K562 (cell line): ENCODE results near the gene RNF187. TPM values are rescaled to one million over a fixed set of nuclear protein-coding genes. Genes with fewer than 3 reads are reported as not detected.
A peak's percentile ranks its signal among the peaks of the same experiment; 100 is the strongest.

ENCODE experiments used
- BRD9 ChIP-seq: fragments of 450-650 bp; IDR thresholded peaks from 2 replicates; pipeline ENCODE4 v1.6.1; 2018; ENCODE audit warnings: low read depth; ENCODE audit not compliant: partially characterized antibody
- CHCHD3 ChIP-seq: fragments of 250-450 bp; sonication (Bioruptor Pico); IDR thresholded peaks from 2 replicates; pipeline ENCODE4 v2.1.2; 2022; ENCODE audit warnings: mild to moderate bottlenecking
- CREM ChIP-seq: IDR thresholded peaks from 2 replicates; pipeline ENCODE4 v1.6.1; 2014; ENCODE audit warnings: antibody characterized with exemption, low read depth
- FOS ChIP-seq: IDR thresholded peaks from 3 replicates; pipeline ENCODE4 v1.6.1; 2011; ENCODE audit not compliant: insufficient read length; ENCODE audit errors: extremely low read depth
- GATAD2B ChIP-seq: fragments of 450-650 bp; IDR thresholded peaks from 2 replicates; pipeline ENCODE4 v1.6.1; 2017; ENCODE audit warnings: mild to moderate bottlenecking, borderline replicate concordance
- MAZ ChIP-seq, 2 experiments: fragments of 450-650 bp in 1 of 2; sonication (generic) in 1 of 2; formaldehyde crosslinking; IDR thresholded peaks in 1 of 2; conservative IDR thresholded peaks in 1 of 2; 2 replicates each; pipeline versions ENCODE4 v1.4.0 to v1.5.0; 2020; ENCODE audit warnings: mild to moderate bottlenecking in 1 of 2, missing genetic modification reagents in 1 of 2
- RBM39 ChIP-seq: fragments of 200-400 bp; formaldehyde crosslinking; optimal IDR thresholded peaks from 2 replicates; pipeline ENCODE3; 2018; ENCODE audit warnings: low read depth, low read length
- TEAD4 ChIP-seq, 2 experiments: sonication (generic) in 1 of 2; formaldehyde crosslinking in 1 of 2; IDR thresholded peaks; 2 replicates each; pipeline versions ENCODE4 v1.6.1 to v1.8.0; 2012 to 2022; ENCODE audit warnings: borderline replicate concordance in 1 of 2, inconsistent platforms in 1 of 2, low read length in 1 of 2, mild to moderate bottlenecking in 1 of 2, missing genetic modification reagents in 1 of 2
- ZFP30 ChIP-seq: fragments of 250-450 bp; sonication (Bioruptor Pico); IDR thresholded peaks from 2 replicates; pipeline ENCODE4 v1.8.0; 2022; ENCODE audit warnings: moderate library complexity, mild to moderate bottlenecking, inconsistent platforms, borderline replicate concordance
- ZFX ChIP-seq: sonication (generic); formaldehyde crosslinking; IDR thresholded peaks from 2 replicates; pipeline ENCODE4 v1.8.0; 2022; ENCODE audit warnings: mild to moderate bottlenecking, missing genetic modification reagents, moderate library complexity
- ZKSCAN8 ChIP-seq: fragments of 200-800 bp; sonication (Bioruptor generic); IDR thresholded peaks from 2 replicates; pipeline ENCODE4 v1.6.1; 2016; ENCODE audit warnings: missing genetic modification characterization, missing compliant biosample characterization
- ZNF212 ChIP-seq: fragments of 450-650 bp; formaldehyde crosslinking; IDR thresholded peaks from 2 replicates; pipeline ENCODE4 v1.4.0; 2020; ENCODE audit warnings: mild to moderate bottlenecking
- ZNF324 ChIP-seq: fragments of 250-450 bp; sonication (Bioruptor Pico); IDR thresholded peaks from 2 replicates; pipeline ENCODE4 v1.4.0; 2020; ENCODE audit warnings: mild to moderate bottlenecking
- ZNF408 ChIP-seq: fragments of 250-450 bp; sonication (Bioruptor Pico); IDR thresholded peaks from 2 replicates; pipeline ENCODE4 v1.4.0; 2020; ENCODE audit warnings: low read depth, mild to moderate bottlenecking, moderate library complexity
- ZNF444 ChIP-seq: fragments of 250-450 bp; sonication (Bioruptor Pico); IDR thresholded peaks from 2 replicates; pipeline ENCODE4 v1.4.0; 2020; ENCODE audit warnings: mild to moderate bottlenecking, moderate library complexity
- polyA plus RNA-seq, 8 experiments: library from polyadenylated mRNA; depleted of rRNA in 4 of 8; stranded (reverse) in 5 of 8; unstranded in 3 of 8; fragments of >200 nt; fragmentation: Nextera tagmentation in 2 of 8; fragmentation: Illumina TruSeq in 1 of 8; extraction: Ambion mirVana in 2 of 8; extraction: Trizol in 1 of 8; gene quantifications; 2 replicates each; pipeline versions ENCODE4 v1.2.1 to v1.2.3, GENCODE V29; 2011 to 2014; ENCODE audit warnings: inconsistent platforms in 1 of 8, missing spikeins in 1 of 8
- total RNA-seq, 7 experiments: library from RNA; depleted of rRNA in 6 of 7; stranded (reverse); fragments of >200 nt in 6 of 7; fragmentation: Illumina TruSeq in 2 of 7; extraction: Trizol in 2 of 7; gene quantifications; 2 replicates each; pipeline versions ENCODE4 v1.2.1 to v1.2.3, GENCODE V29; 2011 to 2021; ENCODE audit warnings: low replicate concordance in 1 of 7
- TF ChIP-seq, protein P1 (sequence below), 2 experiments: fragments of 450-650 bp; conservative IDR thresholded peaks; 2 replicates each; pipeline ENCODE4 v1.6.1; 2017; ENCODE audit warnings: mild to moderate bottlenecking in 2 of 2, moderate library complexity in 2 of 2
- TF ChIP-seq, protein P2 (sequence below): sonication (generic); formaldehyde crosslinking; IDR thresholded peaks from 2 replicates; pipeline ENCODE4 v1.8.1; 2023; ENCODE audit warnings: mild to moderate bottlenecking, missing genetic modification reagents
- TF ChIP-seq, protein P3 (sequence below): fragments of 450-650 bp; IDR thresholded peaks from 2 replicates; pipeline ENCODE4 v1.7.1; 2018; ENCODE audit warnings: mild to moderate bottlenecking, low read depth; ENCODE audit not compliant: partially characterized antibody
- TF ChIP-seq, protein P4 (sequence below): fragments of 450-650 bp; IDR thresholded peaks from 2 replicates; pipeline ENCODE4 v1.6.1; 2016; ENCODE audit warnings: borderline replicate concordance

RNF187 gene
- total and polyA plus RNA-seq, 9 of the 15 experiments (the other 6 are each of a cell fraction or from before 2014, with no cell fraction given) = 2.3 to 119 (median 41.9) TPM

DNA sequence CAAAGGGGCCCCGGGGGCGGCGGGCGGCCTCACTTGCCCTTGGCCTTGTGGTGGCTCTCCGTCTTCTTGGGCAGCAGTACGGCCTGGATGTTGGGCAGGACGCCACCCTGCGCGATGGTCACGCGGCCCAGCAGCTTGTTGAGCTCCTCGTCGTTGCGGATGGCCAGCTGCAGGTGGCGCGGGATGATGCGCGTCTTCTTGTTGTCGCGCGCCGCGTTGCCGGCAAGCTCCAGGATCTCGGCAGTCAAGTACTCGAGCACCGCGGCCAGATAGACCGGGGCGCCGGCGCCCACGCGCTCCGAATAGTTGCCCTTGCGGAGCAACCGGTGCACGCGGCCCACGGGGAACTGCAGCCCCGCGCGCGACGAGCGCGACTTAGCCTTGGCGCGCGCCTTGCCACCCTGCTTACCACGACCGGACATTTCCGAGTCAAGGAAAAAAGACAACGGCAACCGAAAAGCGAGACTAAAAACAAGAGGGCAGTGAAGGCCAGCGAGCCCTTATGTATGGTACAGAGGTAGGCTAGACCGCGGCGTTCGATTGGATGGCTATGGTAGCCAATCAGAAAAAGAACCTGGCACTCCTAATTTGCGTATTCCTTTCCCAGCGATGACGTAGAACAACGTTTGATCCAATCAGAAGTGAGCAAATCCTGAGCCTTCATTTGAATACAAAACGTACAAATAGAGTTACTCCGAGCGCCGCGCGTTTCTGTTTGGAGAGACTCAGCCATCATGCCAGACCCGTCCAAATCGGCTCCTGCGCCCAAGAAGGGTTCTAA lies 29.6 kb upstream of the RNF187 start (continued):
- TF ChIP-seq, protein P1, sequence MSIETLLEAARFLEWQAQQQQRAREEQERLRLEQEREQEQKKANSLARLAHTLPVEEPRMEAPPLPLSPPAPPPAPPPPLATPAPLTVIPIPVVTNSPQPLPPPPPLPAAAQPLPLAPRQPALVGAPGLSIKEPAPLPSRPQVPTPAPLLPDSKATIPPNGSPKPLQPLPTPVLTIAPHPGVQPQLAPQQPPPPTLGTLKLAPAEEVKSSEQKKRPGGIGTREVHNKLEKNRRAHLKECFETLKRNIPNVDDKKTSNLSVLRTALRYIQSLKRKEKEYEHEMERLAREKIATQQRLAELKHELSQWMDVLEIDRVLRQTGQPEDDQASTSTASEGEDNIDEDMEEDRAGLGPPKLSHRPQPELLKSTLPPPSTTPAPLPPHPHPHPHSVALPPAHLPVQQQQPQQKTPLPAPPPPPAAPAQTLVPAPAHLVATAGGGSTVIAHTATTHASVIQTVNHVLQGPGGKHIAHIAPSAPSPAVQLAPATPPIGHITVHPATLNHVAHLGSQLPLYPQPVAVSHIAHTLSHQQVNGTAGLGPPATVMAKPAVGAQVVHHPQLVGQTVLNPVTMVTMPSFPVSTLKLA (conservative IDR thresholded peaks at IDR 0.05) = peak; percentile 96 to 98
- TF ChIP-seq GATAD2B = peak; percentile 20; the same call in 1 of the 2 replicates
- no peak for TF ChIP-seq ZFP30
- TF ChIP-seq TEAD4 (IDR thresholded peaks at IDR 0.05; ENCODE audit: low read length) = peak; percentile 30; the same call in 1 of the 2 replicates
- peak; percentile 5; the same call in 1 of the 2 replicates for TF ChIP-seq TEAD4 (CRISPR knock-in tag; IDR thresholded peaks at IDR 0.05; ENCODE audit: borderline replicate concordance)
- TF ChIP-seq, protein P2, sequence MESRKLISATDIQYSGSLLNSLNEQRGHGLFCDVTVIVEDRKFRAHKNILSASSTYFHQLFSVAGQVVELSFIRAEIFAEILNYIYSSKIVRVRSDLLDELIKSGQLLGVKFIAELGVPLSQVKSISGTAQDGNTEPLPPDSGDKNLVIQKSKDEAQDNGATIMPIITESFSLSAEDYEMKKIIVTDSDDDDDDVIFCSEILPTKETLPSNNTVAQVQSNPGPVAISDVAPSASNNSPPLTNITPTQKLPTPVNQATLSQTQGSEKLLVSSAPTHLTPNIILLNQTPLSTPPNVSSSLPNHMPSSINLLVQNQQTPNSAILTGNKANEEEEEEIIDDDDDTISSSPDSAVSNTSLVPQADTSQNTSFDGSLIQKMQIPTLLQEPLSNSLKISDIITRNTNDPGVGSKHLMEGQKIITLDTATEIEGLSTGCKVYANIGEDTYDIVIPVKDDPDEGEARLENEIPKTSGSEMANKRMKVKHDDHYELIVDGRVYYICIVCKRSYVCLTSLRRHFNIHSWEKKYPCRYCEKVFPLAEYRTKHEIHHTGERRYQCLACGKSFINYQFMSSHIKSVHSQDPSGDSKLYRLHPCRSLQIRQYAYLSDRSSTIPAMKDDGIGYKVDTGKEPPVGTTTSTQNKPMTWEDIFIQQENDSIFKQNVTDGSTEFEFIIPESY (CRISPR knock-in tag) = peak; percentile 95
- TF ChIP-seq CHCHD3 (CRISPR knock-in tag) = peak; percentile 62; the same call in 1 of the 2 replicates
- TF ChIP-seq ZNF324 (CRISPR knock-in tag) = no peak
- no peak for TF ChIP-seq ZKSCAN8
- no peak for TF ChIP-seq ZNF212 (CRISPR knock-in tag)
- peak; percentile 96 for TF ChIP-seq ZFX (CRISPR knock-in tag)
- TF ChIP-seq ZNF444 (CRISPR knock-in tag) = no peak
- peak; percentile 26 for TF ChIP-seq RBM39
- no peak for TF ChIP-seq ZNF408 (CRISPR knock-in tag)
- TF ChIP-seq, protein P3, sequence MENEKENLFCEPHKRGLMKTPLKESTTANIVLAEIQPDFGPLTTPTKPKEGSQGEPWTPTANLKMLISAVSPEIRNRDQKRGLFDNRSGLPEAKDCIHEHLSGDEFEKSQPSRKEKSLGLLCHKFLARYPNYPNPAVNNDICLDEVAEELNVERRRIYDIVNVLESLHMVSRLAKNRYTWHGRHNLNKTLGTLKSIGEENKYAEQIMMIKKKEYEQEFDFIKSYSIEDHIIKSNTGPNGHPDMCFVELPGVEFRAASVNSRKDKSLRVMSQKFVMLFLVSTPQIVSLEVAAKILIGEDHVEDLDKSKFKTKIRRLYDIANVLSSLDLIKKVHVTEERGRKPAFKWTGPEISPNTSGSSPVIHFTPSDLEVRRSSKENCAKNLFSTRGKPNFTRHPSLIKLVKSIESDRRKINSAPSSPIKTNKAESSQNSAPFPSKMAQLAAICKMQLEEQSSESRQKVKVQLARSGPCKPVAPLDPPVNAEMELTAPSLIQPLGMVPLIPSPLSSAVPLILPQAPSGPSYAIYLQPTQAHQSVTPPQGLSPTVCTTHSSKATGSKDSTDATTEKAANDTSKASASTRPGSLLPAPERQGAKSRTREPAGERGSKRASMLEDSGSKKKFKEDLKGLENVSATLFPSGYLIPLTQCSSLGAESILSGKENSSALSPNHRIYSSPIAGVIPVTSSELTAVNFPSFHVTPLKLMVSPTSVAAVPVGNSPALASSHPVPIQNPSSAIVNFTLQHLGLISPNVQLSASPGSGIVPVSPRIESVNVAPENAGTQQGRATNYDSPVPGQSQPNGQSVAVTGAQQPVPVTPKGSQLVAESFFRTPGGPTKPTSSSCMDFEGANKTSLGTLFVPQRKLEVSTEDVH = peak; percentile 77
- TF ChIP-seq FOS = peak; percentile 97
- TF ChIP-seq MAZ (CRISPR knock-in tag; conservative IDR thresholded peaks at IDR 0.05 in 1 of 2, IDR thresholded peaks at IDR 0.05 in 1 of 2) = peak; percentile 79; a peak in 3 of 4 replicates
- peak; percentile 91 for TF ChIP-seq BRD9
- TF ChIP-seq, protein P4, sequence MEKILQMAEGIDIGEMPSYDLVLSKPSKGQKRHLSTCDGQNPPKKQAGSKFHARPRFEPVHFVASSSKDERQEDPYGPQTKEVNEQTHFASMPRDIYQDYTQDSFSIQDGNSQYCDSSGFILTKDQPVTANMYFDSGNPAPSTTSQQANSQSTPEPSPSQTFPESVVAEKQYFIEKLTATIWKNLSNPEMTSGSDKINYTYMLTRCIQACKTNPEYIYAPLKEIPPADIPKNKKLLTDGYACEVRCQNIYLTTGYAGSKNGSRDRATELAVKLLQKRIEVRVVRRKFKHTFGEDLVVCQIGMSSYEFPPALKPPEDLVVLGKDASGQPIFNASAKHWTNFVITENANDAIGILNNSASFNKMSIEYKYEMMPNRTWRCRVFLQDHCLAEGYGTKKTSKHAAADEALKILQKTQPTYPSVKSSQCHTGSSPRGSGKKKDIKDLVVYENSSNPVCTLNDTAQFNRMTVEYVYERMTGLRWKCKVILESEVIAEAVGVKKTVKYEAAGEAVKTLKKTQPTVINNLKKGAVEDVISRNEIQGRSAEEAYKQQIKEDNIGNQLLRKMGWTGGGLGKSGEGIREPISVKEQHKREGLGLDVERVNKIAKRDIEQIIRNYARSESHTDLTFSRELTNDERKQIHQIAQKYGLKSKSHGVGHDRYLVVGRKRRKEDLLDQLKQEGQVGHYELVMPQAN = peak; percentile 91
- TF ChIP-seq CREM = peak; percentile 96
